ENCODE results near the gene ZNF581.

The ZNF581 gene

GRCh38 chr19:55602104-55603001, 41.1 kb upstream of the ZNF581 start:
- H3K4me3 ChIP-seq (ENCODE audit: low read depth, low read length), result no peak overlapping the region
- DNase-seq, result no peak
- no peaks in the 10 kb centered on the region for H3K27me3 ChIP-seq (ENCODE audit: insufficient read depth, low read depth, severe bottlenecking)
- peaks cover 12% of the 10 kb centered on the region for H3K36me3 ChIP-seq
- H3K9me3 ChIP-seq (ENCODE audit: severe bottlenecking), result no peaks in the 10 kb centered on the region
- no peak for TF ChIP-seq CTCF (IDR thresholded peaks at IDR 0.05; ENCODE audit: low read depth, low read length)
- H3K27ac ChIP-seq, result peak overlapping the region; percentile 100

GRCh38 chr19:55603115-55603514, 40.3 kb upstream of the ZNF581 start:
- Histone ChIP-seq H3K9me3 (ENCODE audit: severe bottlenecking) (no peaks in the 10 kb centered on the region), H3K4me3 (ENCODE audit: low read depth, low read length) (no peak overlapping the region), H3K27ac (no peak overlapping the region), H3K36me3 (peaks cover 6% of the 10 kb centered on the region), H3K27me3 (ENCODE audit: insufficient read depth, low read depth, severe bottlenecking) (no peaks in the 10 kb centered on the region)
- DNase-seq, result no peak
- TF ChIP-seq CTCF (IDR thresholded peaks at IDR 0.05; ENCODE audit: low read depth, low read length), result no peak

GRCh38 chr19:55603581-55604292, 39.7 kb upstream of the ZNF581 start:
- Histone ChIP-seq H3K36me3 (peaks cover 5% of the 10 kb centered on the region), H3K27ac (peak overlapping the region; percentile 92), H3K9me3 (ENCODE audit: severe bottlenecking) (no peaks in the 10 kb centered on the region), H3K27me3 (ENCODE audit: insufficient read depth, low read depth, severe bottlenecking) (no peaks in the 10 kb centered on the region), H3K4me3 (ENCODE audit: low read depth, low read length) (no peak overlapping the region)
- DNase-seq, result no peak
- no peak for TF ChIP-seq CTCF (IDR thresholded peaks at IDR 0.05; ENCODE audit: low read depth, low read length)

- no peak for TF ChIP-seq CTCF (IDR thresholded peaks at IDR 0.05; ENCODE audit: low read depth, low read length)
- H3K27ac ChIP-seq, result peak overlapping the region; percentile 92
Measured at GRCh38 chr19:55605207-55605636, 38.2 kb upstream of the ZNF581 start.

GRCh38 chr19:55605637-55606470, 37.6 kb upstream of the ZNF581 start, which contains the start of gene ZNF865:
Gene ZNF865, plus strand, starts transcription at chr19:55605647. Its CDS starts 7,972 bp downstream, at chr19:55613619.
- peaks cover 12% of the 10 kb centered on the region for H3K36me3 ChIP-seq
- peak; percentile 67 for TF ChIP-seq CTCF (IDR thresholded peaks at IDR 0.05; ENCODE audit: low read depth, low read length)
- peak within 1 kb of the TSS; percentile 93 for H3K4me3 ChIP-seq (ENCODE audit: low read depth, low read length)
- no peaks in the 10 kb centered on the region for H3K9me3 ChIP-seq (ENCODE audit: severe bottlenecking)
- H3K27me3 ChIP-seq (ENCODE audit: insufficient read depth, low read depth, severe bottlenecking), result no peaks in the 10 kb centered on the region
- H3K27ac ChIP-seq, result peak within 1 kb of the TSS; percentile 92
- DNase-seq, result peak; percentile 86

More at GRCh38 chr19:55605207-55605636, 38.2 kb upstream of the ZNF581 start:
- DNase-seq, result peak; percentile 97
- peaks cover 12% of the 10 kb centered on the region for H3K36me3 ChIP-seq
- peak overlapping the region; percentile 93 for H3K4me3 ChIP-seq (ENCODE audit: low read depth, low read length)
- H3K9me3 ChIP-seq (ENCODE audit: severe bottlenecking), result no peaks in the 10 kb centered on the region
- no peaks in the 10 kb centered on the region for H3K27me3 ChIP-seq (ENCODE audit: insufficient read depth, low read depth, severe bottlenecking)

Measured in WERI-Rb-1 (cell line).